ENCODE measurements around the gene PRDM16. TPM values are rescaled to one million over a fixed set of nuclear protein-coding genes. Genes with fewer than 3 reads are reported as not detected.
A peak's percentile ranks its signal among the peaks of the same experiment; 100 is the strongest.

Gene PRDM16
- total and polyA plus RNA-seq, 2 of the 13 experiments (the other 11 are each of a cell fraction or from before 2014, with no cell fraction given): 0.15 to 0.81 TPM

- TF ChIP-seq ZNF639 (CRISPR knock-in tag; conservative IDR thresholded peaks at IDR 0.05) (peak; percentile 64), NFIC (IDR thresholded peaks at IDR 0.05; ENCODE audit: low read length) (no peak), ZNF431 (CRISPR knock-in tag; IDR thresholded peaks at IDR 0.05; ENCODE audit: borderline replicate concordance, low read depth) (peak; percentile 82), SNRNP70 (IDR thresholded peaks at IDR 0.05; ENCODE audit: low read depth, low read length) (no peak), ZSCAN22 (CRISPR knock-in tag; IDR thresholded peaks at IDR 0.05) (0 out of 2 replicates have a peak, but pooled peaks have one; percentile 12), RBM39 (IDR thresholded peaks at IDR 0.05; ENCODE audit: low read depth, low read length, poor library complexity, severe bottlenecking) (no peak), ZNF550 (CRISPR knock-in tag; IDR thresholded peaks at IDR 0.05; ENCODE audit: borderline replicate concordance) (no peak), ARID3A (IDR thresholded peaks at IDR 0.05; ENCODE audit: low read depth, low read length) (peak; percentile 32; the same call in 1 of the 2 replicates), ZNF253 (CRISPR knock-in tag; IDR thresholded peaks at IDR 0.05; ENCODE audit: borderline replicate concordance) (peak; percentile 87), ZNF432 (CRISPR knock-in tag; IDR thresholded peaks at IDR 0.05; ENCODE audit: borderline replicate concordance) (no peak), ZFAT (CRISPR knock-in tag; conservative IDR thresholded peaks at IDR 0.05) (no peak), ZNF652 (CRISPR knock-in tag; IDR thresholded peaks at IDR 0.05; ENCODE audit: borderline replicate concordance, low read depth) (0 out of 2 replicates have a peak, but pooled peaks have one; percentile 42), GMEB2 (CRISPR knock-in tag; IDR thresholded peaks at IDR 0.05; ENCODE audit: low read depth) (no peak), DBP (CRISPR knock-in tag; IDR thresholded peaks at IDR 0.05; ENCODE audit: not compliant biosample characterization) (no peak), AGO1 (IDR thresholded peaks at IDR 0.05; ENCODE audit: low read depth, low read length, poor library complexity, severe bottlenecking) (peak; percentile 54), EP300 (IDR thresholded peaks at IDR 0.05; ENCODE audit: low read depth in 2 of 2, low read length in 2 of 2) (peak; percentile 95 to 97), EP300 (CRISPR knock-in tag; IDR thresholded peaks at IDR 0.05; ENCODE audit: borderline replicate concordance) (peak; percentile 93), SCMH1 (CRISPR knock-in tag; IDR thresholded peaks at IDR 0.05; ENCODE audit: borderline replicate concordance) (no peak), ZNF3 (CRISPR knock-in tag; IDR thresholded peaks at IDR 0.05) (no peak), JUND (CRISPR knock-in tag; IDR thresholded peaks at IDR 0.05) (peak; percentile 99), KDM6A (CRISPR knock-in tag; IDR thresholded peaks at IDR 0.05; ENCODE audit: low read depth) (peak; percentile 99)
Measured at GRCh38 chr1:3320246-3321152, 251.5 kb downstream of the PRDM16 start (continued).
